HG03066 (cell line): ENCODE results near the gene PLCB2.

ENCODE experiments used
- ATAC-seq: cut with Tn5 transposase; IDR thresholded peaks from one replicate; pipeline ENCODE4 v1.9.1; 2021; ENCODE audit warnings: low read depth; ENCODE audit not compliant: unreplicated experiment

PLCB2 gene

GRCh38 chr15:40307421-40308211 lies at the start of gene PLCB2:
Gene PLCB2 (minus strand): TSS chr15:40307935. CDS start chr15:40307672, 263 bp downstream.
- peak; percentile 50 for ATAC-seq

GRCh38 chr15:40357246-40357645 lies 49.5 kb upstream of the PLCB2 start:
- ATAC-seq = no peak

- no peak for ATAC-seq
Observed at GRCh38 chr15:40355976-40356585, 48.3 kb upstream of the PLCB2 start.

DNA sequence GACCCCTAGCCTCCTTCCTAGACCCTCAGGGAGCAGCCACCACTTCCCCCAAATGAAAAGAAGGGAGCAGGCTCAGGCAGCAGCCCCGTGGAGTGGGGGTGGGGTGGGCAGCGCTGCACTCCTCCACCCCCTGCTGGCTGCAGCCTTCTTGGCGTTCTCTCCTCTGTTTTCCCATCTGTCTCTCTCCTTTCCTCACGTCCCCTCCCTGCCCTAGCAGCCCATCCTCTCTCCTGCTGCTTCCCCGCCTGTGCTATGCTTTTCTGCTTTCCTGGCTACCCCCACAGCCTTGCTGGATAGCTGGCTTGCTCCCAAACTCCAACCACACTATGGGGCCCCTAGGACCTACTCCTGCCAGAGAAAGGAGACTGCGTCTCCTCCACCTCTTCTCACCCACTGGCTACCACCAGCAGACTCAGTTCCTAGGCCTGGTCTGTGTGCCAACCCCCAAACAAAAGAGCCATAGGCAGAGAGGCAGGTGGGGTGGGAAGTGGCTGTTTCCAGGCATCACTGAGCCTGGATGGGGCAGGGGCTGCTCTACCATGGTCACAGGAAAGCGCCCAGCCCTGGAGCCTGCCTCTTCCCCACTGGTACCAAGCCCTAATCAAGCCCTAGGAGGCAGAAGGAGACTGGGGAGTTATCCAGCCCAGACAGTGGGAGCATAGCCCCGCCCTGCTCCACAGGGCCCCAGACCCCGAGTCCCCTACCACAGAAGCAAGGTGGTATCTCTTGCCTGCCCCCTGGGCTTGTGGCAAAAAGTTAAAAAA lies 46.9 kb upstream of the PLCB2 start:
- ATAC-seq = no peak

GRCh38 chr15:40353697-40354096 lies 46.0 kb upstream of the PLCB2 start:
- ATAC-seq = no peak

- no peak for ATAC-seq
Observed at GRCh38 chr15:40352281-40352901, 44.7 kb upstream of the PLCB2 start.

DNA sequence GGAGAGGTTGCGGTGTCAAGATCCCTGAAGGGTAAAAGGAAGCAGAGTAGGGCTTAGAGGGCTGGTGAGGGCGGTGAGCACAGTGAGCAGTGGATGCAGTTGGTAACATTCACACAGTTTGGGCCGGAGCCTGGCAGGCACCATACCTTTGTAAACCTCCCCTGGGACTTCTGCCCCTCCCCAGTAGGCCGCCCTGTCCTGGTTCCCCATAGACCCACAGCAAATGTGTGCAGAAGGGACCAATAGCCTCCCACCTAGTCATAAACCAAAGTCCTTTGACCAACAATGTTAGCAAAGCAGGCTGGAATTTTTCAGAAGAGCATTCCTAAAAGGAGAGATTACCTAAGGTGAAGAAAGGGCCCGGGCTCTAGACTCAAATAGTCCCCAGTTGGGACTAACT lies 41.4 kb upstream of the PLCB2 start:
- no peak for ATAC-seq

DNA sequence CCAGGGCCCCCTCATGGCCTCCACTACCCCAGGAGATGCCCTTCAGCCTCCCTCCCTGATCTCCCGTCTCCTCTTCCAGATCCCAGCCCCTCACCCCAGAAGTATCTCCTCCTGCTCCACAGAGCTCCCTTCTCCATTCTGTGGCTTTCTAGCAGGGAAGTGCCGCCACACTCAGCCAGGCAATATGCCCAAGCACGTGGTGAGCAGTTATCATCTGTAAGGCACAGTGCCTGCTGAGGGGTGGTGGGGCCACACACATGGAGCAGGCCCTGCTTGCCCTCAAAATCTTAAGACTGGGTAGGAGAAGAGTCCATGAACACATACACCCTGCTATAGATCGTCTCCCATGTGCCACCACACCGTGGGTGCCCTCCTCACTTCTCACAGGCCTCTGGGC lies 40.7 kb upstream of the PLCB2 start:
- no peak for ATAC-seq

DNA sequence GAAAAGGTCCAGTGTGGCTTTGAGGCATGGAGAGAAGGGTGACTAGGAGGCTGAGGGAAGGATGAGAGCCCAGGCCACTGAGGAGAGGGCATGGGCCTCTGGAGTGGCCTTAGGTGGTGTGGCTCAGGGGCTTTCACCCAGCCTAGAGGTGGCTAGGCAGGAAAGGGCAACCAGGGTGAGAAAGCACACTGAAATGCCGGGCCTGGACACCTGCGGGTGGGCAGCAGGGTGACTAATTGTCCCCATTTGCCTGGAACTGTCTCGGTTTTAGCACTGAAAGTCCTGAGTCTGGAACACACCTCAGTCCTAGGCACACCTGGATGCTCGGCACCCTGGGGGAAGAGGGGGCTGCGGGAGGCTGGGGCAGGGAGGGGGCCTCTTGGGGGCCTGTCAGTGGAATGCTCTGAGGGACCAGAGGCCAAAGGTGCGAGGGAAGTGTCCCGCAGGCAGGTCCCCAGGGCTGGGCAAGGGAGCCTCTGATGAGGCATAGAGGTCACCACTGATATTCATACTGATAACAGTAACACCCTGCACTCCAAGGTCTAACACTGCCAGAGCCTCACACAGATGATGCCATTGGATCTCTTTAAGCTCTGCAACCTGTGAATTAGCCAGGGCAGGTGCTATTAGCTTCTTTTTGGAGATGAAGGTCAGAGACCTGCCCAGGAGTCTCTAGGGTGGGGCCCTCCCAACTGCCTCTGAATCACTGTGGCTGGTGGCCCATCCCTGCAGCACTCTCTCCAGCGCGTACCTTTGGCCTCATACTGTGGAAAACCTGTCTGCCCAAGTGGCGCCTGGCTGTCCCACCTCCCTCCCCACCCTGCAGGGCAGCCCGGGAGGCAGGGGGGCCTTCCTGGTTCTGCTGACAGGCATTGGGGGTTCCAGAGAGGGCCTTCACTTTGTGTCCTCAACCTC lies 40.1 kb upstream of the PLCB2 start:
- no peak for ATAC-seq

- ATAC-seq = no peak
Observed at GRCh38 chr15:40346579-40347558, 39.1 kb upstream of the PLCB2 start.

- ATAC-seq = no peak
Observed at GRCh38 chr15:40345867-40346578, 38.3 kb upstream of the PLCB2 start.

- no peak for ATAC-seq
Observed at GRCh38 chr15:40345225-40345866, 37.6 kb upstream of the PLCB2 start.

DNA sequence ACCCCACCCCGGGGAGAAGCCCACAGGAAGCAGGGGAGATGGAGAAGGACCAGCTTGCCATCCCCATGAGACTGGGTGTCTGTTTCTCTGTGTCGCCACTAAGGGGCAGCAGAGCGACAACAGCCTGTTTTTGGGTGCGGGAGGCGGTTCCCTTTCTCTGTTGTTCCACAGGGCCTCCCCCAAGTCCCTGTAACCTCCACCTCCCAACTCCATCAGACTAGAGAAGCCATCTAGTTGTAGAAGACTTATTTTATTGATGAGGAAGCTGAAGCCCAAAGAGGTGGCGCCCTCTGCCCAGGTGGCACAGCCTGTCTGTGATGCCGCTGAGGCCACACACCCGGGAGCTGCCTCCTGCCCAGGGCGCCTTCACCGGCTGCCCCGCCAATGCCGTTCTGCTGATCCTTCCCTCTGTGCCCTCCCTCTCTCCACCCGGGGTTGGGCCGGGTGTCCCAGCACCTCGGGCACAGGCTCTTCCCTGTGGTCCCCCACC lies 36.9 kb upstream of the PLCB2 start:
- no peak for ATAC-seq

DNA sequence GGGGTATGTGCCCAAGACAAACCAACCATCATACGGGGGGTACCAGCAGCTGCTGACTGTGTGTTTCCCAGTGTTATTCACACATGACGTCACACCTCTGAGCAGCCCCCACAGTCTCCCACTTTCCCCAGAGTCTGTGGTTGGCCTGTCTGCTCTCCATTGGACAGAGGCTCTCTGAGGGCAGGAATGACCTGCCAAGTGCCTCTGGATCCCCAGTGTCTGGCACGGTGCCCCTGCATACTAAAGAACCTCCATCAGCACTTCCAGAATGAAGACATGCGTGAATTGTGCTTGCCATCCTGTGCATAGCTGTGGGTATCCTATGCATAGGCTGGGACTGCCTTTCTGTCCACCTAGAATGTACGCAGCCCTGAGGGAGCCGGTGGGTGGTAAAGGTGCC lies 36.5 kb upstream of the PLCB2 start:
- no peak for ATAC-seq

DNA sequence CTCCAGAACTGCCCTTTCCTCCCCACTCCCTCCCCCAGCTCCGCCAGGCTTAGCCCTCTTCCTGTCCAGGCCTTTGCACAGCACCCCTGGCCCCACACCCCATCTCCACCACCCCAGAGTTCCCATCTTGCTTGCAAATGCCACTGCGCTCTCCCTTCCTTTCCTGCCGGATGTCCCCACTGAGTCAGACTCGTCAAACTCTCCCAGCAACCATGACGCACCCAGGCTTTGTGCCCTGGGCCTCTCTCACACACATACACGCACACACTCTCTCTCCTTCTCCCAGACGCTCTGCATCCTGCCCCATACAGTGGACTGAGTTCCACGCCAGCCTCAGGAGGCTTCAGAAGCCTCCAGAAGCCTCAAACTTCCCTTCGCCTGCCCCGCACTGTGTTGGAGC lies 35.8 kb upstream of the PLCB2 start:
- ATAC-seq = no peak

DNA sequence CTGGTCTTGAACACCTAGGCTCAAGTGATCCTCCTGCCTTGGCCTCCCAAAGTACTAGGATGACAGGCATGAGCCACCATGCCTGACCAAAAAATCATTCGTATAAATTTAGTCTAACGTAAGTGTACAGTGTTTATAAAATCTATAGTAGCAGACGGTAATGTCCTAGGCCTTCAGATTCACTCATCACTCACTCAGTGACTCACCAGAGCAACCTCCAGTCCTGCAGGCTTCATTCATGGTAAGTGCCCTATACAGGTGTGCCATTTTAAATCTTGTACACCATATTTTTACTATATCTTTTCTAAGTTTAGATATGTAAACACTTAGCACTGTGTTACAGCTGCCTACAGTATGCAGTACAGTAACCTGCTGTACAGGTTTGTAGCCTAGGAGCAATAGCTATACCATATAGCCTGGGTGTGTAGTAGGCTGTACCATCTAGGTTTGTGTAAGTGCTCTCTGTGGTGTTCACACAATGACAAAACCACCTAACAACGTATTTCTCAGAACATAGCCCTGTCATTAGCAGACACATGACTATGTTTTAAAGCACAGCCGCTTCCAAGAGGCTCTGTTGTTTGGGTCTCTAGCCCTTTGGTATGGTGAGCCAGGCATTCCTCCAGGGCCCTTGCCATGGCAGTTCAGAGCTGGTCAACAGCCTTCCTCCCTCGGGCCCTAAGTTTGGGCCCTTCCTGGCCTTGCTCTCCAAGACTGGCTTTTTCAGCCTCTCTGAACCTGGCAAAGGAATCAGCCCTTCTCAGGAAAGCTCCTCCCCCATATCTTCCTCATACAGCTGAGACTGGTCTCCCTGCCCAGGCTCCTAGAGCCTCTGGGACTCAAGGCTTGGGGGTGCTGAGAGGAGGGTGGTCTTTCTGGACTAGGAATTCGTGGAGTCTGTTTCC lies 34.9 kb upstream of the PLCB2 start:
- ATAC-seq = no peak
